Measurements from ENCODE around the gene FPR1.

FPR1 gene

DNA sequence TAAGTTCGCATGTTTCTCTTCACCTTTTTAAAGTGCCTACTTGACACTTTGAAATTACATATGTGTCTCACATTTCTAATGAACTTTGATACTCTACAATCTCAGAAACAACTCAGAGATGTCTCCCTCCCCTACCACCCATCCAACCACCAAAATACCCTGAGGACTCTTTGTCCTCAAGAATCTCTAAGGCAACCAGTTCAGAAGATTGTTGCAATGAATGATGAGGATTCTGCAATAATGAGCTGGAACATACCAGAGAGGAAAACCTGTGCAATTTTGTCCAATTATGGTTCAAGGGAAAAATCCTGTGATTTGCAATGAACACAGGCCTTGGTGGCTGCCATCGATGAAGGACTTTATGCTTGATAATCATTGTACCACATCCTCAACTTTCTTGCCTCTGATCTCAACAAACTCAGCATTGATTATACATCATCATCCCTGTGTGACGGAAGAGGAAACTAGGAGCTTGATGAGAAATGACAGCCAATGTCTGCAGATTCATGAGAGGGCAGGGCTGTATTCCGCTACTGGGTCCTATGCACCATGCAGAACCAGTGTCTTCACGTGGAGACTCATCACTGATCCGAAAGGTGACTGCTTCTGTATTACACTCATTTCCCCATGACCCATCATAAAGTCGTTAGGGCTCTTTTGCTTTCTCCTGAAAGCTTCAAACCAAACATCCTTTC is 1.1 kb downstream of the FPR1 start:
- in situ Hi-C loops (cut with MboI; ENCODE audit: low pct_unique_long_range_greater_than_20kb, low sequenced_read_pairs, unreplicated experiment): no loop called here
- DNase-seq (ENCODE audit: low spot score): no peak
- TF ChIP-seq, protein P1, sequence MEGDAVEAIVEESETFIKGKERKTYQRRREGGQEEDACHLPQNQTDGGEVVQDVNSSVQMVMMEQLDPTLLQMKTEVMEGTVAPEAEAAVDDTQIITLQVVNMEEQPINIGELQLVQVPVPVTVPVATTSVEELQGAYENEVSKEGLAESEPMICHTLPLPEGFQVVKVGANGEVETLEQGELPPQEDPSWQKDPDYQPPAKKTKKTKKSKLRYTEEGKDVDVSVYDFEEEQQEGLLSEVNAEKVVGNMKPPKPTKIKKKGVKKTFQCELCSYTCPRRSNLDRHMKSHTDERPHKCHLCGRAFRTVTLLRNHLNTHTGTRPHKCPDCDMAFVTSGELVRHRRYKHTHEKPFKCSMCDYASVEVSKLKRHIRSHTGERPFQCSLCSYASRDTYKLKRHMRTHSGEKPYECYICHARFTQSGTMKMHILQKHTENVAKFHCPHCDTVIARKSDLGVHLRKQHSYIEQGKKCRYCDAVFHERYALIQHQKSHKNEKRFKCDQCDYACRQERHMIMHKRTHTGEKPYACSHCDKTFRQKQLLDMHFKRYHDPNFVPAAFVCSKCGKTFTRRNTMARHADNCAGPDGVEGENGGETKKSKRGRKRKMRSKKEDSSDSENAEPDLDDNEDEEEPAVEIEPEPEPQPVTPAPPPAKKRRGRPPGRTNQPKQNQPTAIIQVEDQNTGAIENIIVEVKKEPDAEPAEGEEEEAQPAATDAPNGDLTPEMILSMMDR (IDR thresholded peaks at IDR 0.05; ENCODE audit: extremely low read depth, insufficient read depth, missing control alignments): no peak

DNA sequence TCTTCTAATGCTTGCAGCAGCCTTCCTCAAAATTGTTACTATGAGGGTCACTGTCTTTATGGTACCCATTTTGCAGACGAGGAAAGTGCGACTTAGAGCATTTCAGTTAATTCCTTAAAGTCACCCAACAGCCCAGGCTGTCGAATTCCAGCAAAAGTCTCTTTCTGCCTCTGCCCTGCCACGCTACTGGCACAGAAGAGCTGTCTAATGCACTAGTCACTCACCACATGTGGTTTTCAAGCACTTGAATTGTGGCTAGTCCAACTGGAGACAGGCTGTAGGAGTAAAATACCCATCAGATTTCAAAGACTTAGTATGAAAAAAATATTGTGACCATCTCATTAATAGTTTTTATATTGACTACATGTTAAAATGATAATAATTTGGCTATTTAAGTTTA is 1.7 kb downstream of the FPR1 start:
- in situ Hi-C loops (cut with MboI; ENCODE audit: low pct_unique_long_range_greater_than_20kb, low sequenced_read_pairs, unreplicated experiment): no loop called here
- DNase-seq (ENCODE audit: low spot score): no peak
- TF ChIP-seq, protein P1 (IDR thresholded peaks at IDR 0.05; ENCODE audit: extremely low read depth, insufficient read depth, missing control alignments): no peak

- no peak for DNase-seq (ENCODE audit: low spot score)
- TF ChIP-seq, protein P1 (IDR thresholded peaks at IDR 0.05; ENCODE audit: extremely low read depth, insufficient read depth, missing control alignments): no peak
- in situ Hi-C loops (cut with MboI; ENCODE audit: low pct_unique_long_range_greater_than_20kb, low sequenced_read_pairs, unreplicated experiment): no loop called here
Observed at GRCh38 chr19:51746731-51747130, 4.9 kb downstream of the FPR1 start.

DNA sequence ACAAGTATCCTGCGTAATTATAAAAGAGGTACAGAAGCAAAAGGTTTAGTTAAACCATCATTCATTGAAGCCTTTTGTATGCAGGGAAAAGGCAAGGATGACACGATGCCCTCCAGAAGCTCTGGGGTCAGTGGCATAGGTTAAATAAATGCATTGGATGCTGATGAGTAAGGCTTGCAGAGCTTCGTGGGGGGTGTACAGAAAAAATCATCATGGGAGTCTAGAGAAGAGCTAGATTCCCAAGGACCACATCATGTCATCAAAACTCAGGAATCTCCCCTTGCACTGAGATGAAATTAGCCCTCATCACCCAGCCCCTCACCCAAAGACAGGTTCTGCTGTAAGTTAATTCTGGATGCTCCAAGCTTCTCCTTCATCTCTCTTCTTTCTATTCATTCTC is 8.3 kb downstream of the FPR1 start:
- DNase-seq (ENCODE audit: low spot score): no peak
- TF ChIP-seq, protein P1 (IDR thresholded peaks at IDR 0.05; ENCODE audit: extremely low read depth, insufficient read depth, missing control alignments): no peak
- in situ Hi-C loops (cut with MboI; ENCODE audit: low pct_unique_long_range_greater_than_20kb, low sequenced_read_pairs, unreplicated experiment): no loop called here

DNA sequence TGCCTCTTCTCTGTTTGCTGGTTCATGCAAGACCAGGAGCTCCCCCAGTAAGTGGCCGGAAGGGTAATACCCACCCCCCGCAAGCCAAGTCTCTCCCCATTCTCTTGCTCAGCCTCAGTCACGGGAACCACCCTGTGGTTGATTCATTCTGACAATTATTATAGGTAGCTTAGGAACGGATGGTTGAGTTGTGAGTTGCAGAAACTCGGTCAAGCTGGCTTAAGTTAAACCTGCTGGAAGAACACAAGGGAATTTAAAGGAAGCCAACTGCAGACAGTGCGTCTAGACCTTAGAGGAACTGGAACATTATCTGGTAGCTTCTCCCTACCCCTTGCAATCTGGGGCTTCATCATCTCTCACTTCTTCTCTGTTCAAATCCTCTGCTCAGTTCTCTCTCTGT is 8.9 kb downstream of the FPR1 start:
- TF ChIP-seq, protein P1 (IDR thresholded peaks at IDR 0.05; ENCODE audit: extremely low read depth, insufficient read depth, missing control alignments): no peak
- no peak for DNase-seq (ENCODE audit: low spot score)
- in situ Hi-C loops (cut with MboI; ENCODE audit: low pct_unique_long_range_greater_than_20kb, low sequenced_read_pairs, unreplicated experiment): no loop called here

DNA sequence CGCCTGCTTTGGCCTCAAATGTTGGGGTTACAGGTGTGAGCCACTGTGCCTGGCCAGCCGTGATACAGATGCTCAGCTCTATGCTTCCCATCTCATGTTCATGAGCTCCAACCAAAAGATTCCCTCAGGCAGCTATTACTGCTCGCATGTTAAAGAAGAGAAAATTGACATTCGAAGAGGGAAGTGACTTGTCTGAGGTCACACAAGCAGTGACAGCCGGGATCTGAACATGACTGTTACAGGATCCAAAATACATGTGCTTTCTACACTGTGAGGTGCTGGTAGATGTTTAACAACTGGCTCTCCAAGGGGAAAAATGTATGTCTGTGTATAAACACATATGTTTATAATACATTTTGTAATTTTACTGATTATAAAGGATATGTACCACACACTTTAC is 11.3 kb downstream of the FPR1 start:
- in situ Hi-C loops (cut with MboI; ENCODE audit: low pct_unique_long_range_greater_than_20kb, low sequenced_read_pairs, unreplicated experiment): no loop called here
- DNase-seq (ENCODE audit: low spot score): no peak

More for the DNA sequence above, 11.3 kb downstream of the FPR1 start:
- TF ChIP-seq, protein P1 (IDR thresholded peaks at IDR 0.05; ENCODE audit: extremely low read depth, insufficient read depth, missing control alignments): no peak

Data from GM13977 (cell line).